ENCODE measurements around the gene MTFMT. TPM values are rescaled to one million over a fixed set of nuclear protein-coding genes. Genes with fewer than 3 reads are reported as not detected.
A peak's percentile ranks its signal among the peaks of the same experiment; 100 is the strongest.
"Not testable (repeated sequence)": the region's sequence is repeated elsewhere in the genome, so short reads cannot be mapped to it uniquely, and the experiment has no call there.

The MTFMT gene
- 10 to 100 TPM; 13.3 to 15.5 TPM for total RNA-seq

- Mint-ChIP-seq H3K9me3 (no peaks in the 10 kb centered on the region), H3K27ac (peak within 1 kb of the TSS; percentile 48)
- POLR2A ChIA-PET: no interaction called here
Measured at GRCh38 chr15:65028921-65029735, at the start of gene MTFMT. TSS of gene MTFMT (minus strand) at chr15:65029639. CDS start at chr15:65029613, 26 bp downstream.

GRCh38 chr15:65077981-65078352, 48.5 kb upstream of the MTFMT start:
- POLR2A ChIA-PET: no interaction called here
- no peaks in the 10 kb centered on the region for H3K9me3 Mint-ChIP-seq
- no peaks in the 10 kb centered on the region for H3K36me3 Mint-ChIP-seq (ENCODE audit: low read depth)
- H3K4me1 Mint-ChIP-seq: peaks cover 11% of the 10 kb centered on the region
- peak; percentile 50 for DNase-seq
- no peak overlapping the region for H3K4me3 Mint-ChIP-seq
- CTCF ChIA-PET: interaction anchor here (1.1 to 2.5 kb wide), 7 partner anchors 9 to 47 kb away, joined by 3 to 14 read pairs (median 8); no protein-coding TSS in a partner anchor
- no peak overlapping the region for H3K27ac Mint-ChIP-seq
- peaks cover 27% of the 10 kb centered on the region for H3K27me3 Mint-ChIP-seq

More at GRCh38 chr15:65028921-65029735, at the start of gene MTFMT:
- H3K27me3 Mint-ChIP-seq: peaks cover 18% of the 10 kb centered on the region
- peaks cover 24% of the 10 kb centered on the region for H3K4me1 Mint-ChIP-seq
- peak; percentile 93 for DNase-seq
- H3K4me3 Mint-ChIP-seq: peak within 1 kb of the TSS; percentile 81
- CTCF ChIA-PET: no interaction called here
- H3K36me3 Mint-ChIP-seq (ENCODE audit: low read depth): peaks cover 18% of the 10 kb centered on the region

GRCh38 chr15:65077291-65077980, 48.0 kb upstream of the MTFMT start:
- Mint-ChIP-seq H3K36me3 (ENCODE audit: low read depth) (no peaks in the 10 kb centered on the region), H3K9me3 (no peaks in the 10 kb centered on the region), H3K4me3 (no peak overlapping the region), H3K4me1 (peaks cover 6% of the 10 kb centered on the region), H3K27ac (no peak overlapping the region), H3K27me3 (peaks cover 22% of the 10 kb centered on the region)
- POLR2A ChIA-PET: no interaction called here
- no peak for DNase-seq
- CTCF ChIA-PET: interaction anchor here (1.1 to 2.5 kb wide), 6 partner anchors 10 to 44 kb away, joined by 3 to 14 read pairs (median 8); no protein-coding TSS in a partner anchor

- POLR2A ChIA-PET: no interaction called here
- peaks cover 20% of the 10 kb centered on the region for H3K27me3 Mint-ChIP-seq
- CTCF ChIA-PET: interaction anchor here (1.9 to 2.5 kb wide), 3 partner anchors 10 to 43 kb away, joined by 5 to 14 read pairs (median 8); no protein-coding TSS in a partner anchor
- H3K4me3 Mint-ChIP-seq: no peak within 1 kb of the TSS
- H3K27ac Mint-ChIP-seq: no peak within 1 kb of the TSS
- H3K36me3 Mint-ChIP-seq (ENCODE audit: low read depth): no peaks in the 10 kb centered on the region
- no peak for DNase-seq
- no peaks in the 10 kb centered on the region for H3K9me3 Mint-ChIP-seq
- H3K4me1 Mint-ChIP-seq: peaks cover 2% of the 10 kb centered on the region
Measured at GRCh38 chr15:65076486-65077290, 47.2 kb upstream of the MTFMT start, which contains the start of gene KBTBD13. TSS of gene KBTBD13 (plus strand) at chr15:65076746. CDS start at chr15:65076816, 70 bp downstream.

- H3K4me3 Mint-ChIP-seq; POLR2A ChIA-PET; H3K4me1 Mint-ChIP-seq; H3K9me3 Mint-ChIP-seq; H3K36me3 Mint-ChIP-seq (ENCODE audit: low read depth); H3K27ac Mint-ChIP-seq; DNase-seq; CTCF ChIA-PET: not testable (repeated sequence)
- H3K27me3 Mint-ChIP-seq: peaks cover 20% of the 10 kb centered on the region
Measured at GRCh38 chr15:65075607-65076395, 46.4 kb upstream of the MTFMT start.

GRCh38 chr15:65074946-65075345, 45.5 kb upstream of the MTFMT start:
- H3K4me1 Mint-ChIP-seq; POLR2A ChIA-PET; H3K4me3 Mint-ChIP-seq; H3K9me3 Mint-ChIP-seq; DNase-seq; H3K27ac Mint-ChIP-seq; H3K36me3 Mint-ChIP-seq (ENCODE audit: low read depth): not testable (repeated sequence)
- H3K27me3 Mint-ChIP-seq: peaks cover 18% of the 10 kb centered on the region
- CTCF ChIA-PET: interaction anchor here (0.9 to 1.1 kb wide), 2 partner anchors 8 to 27 kb away, joined by 3 read pairs; no protein-coding TSS in a partner anchor

GRCh38 chr15:65072617-65073016, 43.2 kb upstream of the MTFMT start:
- CTCF ChIA-PET: interaction anchor here (0.9 kb wide), 1 partner anchor 857 kb away, joined by 3 read pairs; no protein-coding TSS in a partner anchor
- H3K9me3 Mint-ChIP-seq: no peaks in the 10 kb centered on the region
- peaks cover 17% of the 10 kb centered on the region for H3K27me3 Mint-ChIP-seq
- no peak overlapping the region for H3K4me3 Mint-ChIP-seq
- POLR2A ChIA-PET: no interaction called here
- no peaks in the 10 kb centered on the region for H3K36me3 Mint-ChIP-seq (ENCODE audit: low read depth)
- no peak for DNase-seq
- H3K27ac Mint-ChIP-seq: no peak overlapping the region
- H3K4me1 Mint-ChIP-seq: peaks cover 4% of the 10 kb centered on the region

GRCh38 chr15:65072027-65072426, 42.6 kb upstream of the MTFMT start:
- Mint-ChIP-seq H3K27ac (no peak overlapping the region), H3K27me3 (peaks cover 21% of the 10 kb centered on the region), H3K4me1 (peaks cover 6% of the 10 kb centered on the region), H3K4me3 (no peak overlapping the region), H3K36me3 (ENCODE audit: low read depth) (no peaks in the 10 kb centered on the region), H3K9me3 (no peaks in the 10 kb centered on the region)
- POLR2A ChIA-PET: no interaction called here
- no peak for DNase-seq
- CTCF ChIA-PET: interaction anchor here (0.9 kb wide), 1 partner anchor 857 kb away, joined by 3 read pairs; no protein-coding TSS in a partner anchor

GRCh38 chr15:65071381-65071811, 42.0 kb upstream of the MTFMT start:
- CTCF ChIA-PET: interaction anchor here (0.9 kb wide), 1 partner anchor 856 kb away, joined by 3 read pairs; no protein-coding TSS in a partner anchor

GRCh38 chr15:65069779-65070546, 40.5 kb upstream of the MTFMT start:
- Mint-ChIP-seq H3K9me3 (no peaks in the 10 kb centered on the region), H3K27me3 (peaks cover 31% of the 10 kb centered on the region), H3K27ac (no peak overlapping the region), H3K4me1 (peaks cover 4% of the 10 kb centered on the region), H3K4me3 (no peak overlapping the region), H3K36me3 (ENCODE audit: low read depth) (no peaks in the 10 kb centered on the region)
- DNase-seq: no peak
- CTCF ChIA-PET: interaction anchor here (1.3 to 1.7 kb wide), 2 partner anchors 15 to 20 kb away, joined by 3 to 7 read pairs; no protein-coding TSS in a partner anchor
- POLR2A ChIA-PET: interaction anchor here (1.2 kb wide), 1 partner anchor 235 kb away, joined by 3 read pairs; no protein-coding TSS in a partner anchor

More at GRCh38 chr15:65071381-65071811, 42.0 kb upstream of the MTFMT start:
- POLR2A ChIA-PET: no interaction called here
- Mint-ChIP-seq H3K27me3 (peaks cover 24% of the 10 kb centered on the region), H3K4me3 (no peak overlapping the region), H3K9me3 (no peaks in the 10 kb centered on the region), H3K4me1 (peaks cover 5% of the 10 kb centered on the region), H3K27ac (no peak overlapping the region), H3K36me3 (ENCODE audit: low read depth) (no peaks in the 10 kb centered on the region)
- DNase-seq: no peak

- no peak for DNase-seq
- ChIA-PET CTCF (interaction anchor here (1.3 to 1.7 kb wide), 2 partner anchors 14 to 21 kb away, joined by 3 to 7 read pairs; no protein-coding TSS in a partner anchor), POLR2A (no interaction called here)
- Mint-ChIP-seq H3K27me3 (peaks cover 31% of the 10 kb centered on the region), H3K9me3 (no peaks in the 10 kb centered on the region), H3K4me3 (no peak overlapping the region), H3K36me3 (ENCODE audit: low read depth) (no peaks in the 10 kb centered on the region), H3K27ac (no peak overlapping the region), H3K4me1 (peaks cover 4% of the 10 kb centered on the region)
Measured at GRCh38 chr15:65069179-65069578, 39.7 kb upstream of the MTFMT start.
